Stimulated activated CD8-positive, alpha-beta memory T cell treated with anti-CD3 and anti-CD28 coated beads, Interleukin-7, amount 100 ng/mL, for 4 hours (primary cell): Measurements from ENCODE around the gene TOR4A.

Experiments used
- DNase-seq, 2 donors: peaks; one replicate each; pipeline ENCODE4 v3.0.0-alpha.2; 2020; ENCODE audit warnings: low read depth in 2 of 2

The TOR4A gene

GRCh38 chr9:137271696-137272076 lies 5.8 kb upstream of the TOR4A start:
- DNase-seq = no peak

GRCh38 chr9:137272241-137273094 lies 5.1 kb upstream of the TOR4A start:
- no peak for DNase-seq

DNA sequence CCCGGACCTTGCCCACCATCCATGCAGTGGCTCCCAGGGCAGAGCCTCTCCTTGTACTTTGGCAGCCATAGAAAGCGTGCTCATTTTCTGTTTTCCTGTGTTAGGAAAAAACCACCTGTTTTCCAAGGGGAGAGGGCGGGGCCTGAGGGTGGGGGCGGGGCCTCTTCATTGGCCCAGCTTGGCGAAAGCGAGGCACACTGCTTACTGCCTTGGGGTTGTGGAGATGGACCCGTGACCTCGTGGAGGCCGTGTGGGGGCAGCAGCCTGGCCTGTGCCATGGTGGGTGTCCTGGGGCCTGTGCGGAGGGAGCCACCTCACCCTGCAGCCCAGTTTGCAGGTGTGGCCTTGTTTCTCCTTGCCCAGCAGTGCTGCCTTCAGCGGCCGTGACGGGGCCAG lies 4.4 kb upstream of the TOR4A start:
- DNase-seq = no peak

GRCh38 chr9:137273611-137274320 lies 3.8 kb upstream of the TOR4A start:
- no peak for DNase-seq

GRCh38 chr9:137275203-137275587 lies 2.3 kb upstream of the TOR4A start:
- DNase-seq = no peak

DNA sequence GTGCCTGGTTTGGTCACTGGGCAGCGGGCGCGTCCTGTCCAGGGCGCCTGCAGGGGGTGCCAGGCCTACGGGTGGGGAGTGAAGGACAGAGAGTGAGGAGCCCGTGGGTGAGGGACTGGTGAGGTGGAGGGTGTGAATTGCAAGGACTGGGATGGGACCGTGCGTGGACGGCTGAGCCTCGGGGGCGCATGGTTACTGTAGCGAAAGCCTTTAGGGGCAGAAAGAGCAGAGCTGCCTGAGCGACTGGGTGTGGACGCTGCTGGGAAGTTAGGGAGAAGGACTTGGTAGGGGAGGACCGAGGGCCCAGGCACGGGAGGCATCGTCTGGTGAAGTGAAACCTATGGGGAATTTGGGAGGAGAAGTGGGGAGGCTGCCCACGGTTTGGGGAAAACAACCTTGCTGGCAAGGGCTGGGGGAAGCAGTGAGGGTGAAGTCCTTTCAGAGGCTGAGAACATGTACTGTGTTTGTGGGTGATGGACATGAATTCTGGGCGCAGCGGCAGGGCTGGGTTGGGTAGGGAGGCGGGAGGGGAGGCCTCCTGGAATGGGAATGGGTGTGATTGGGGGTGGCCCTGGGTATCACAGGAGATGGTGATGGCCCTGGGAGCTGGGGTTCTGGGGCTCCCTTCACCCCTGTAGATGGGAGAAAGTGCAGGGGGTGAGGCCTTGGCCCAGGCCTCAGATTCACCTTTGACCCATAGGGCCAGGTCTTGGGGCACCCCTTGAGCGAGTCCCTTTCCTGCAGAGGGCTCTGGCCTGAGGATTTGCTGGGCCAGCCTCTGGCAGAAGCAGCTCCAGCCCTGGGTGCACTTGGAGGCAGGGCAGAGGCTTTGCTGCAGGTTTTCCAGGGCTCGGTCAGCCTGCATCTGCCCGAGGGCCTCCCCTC lies 1.7 kb upstream of the TOR4A start:
- DNase-seq = no peak

GRCh38 chr9:137276473-137277328 lies 825 bp upstream of the TOR4A start:
- DNase-seq = no peak

GRCh38 chr9:137278061-137278701 lies 655 bp downstream of the TOR4A start:
- no peak for DNase-seq

GRCh38 chr9:137278721-137279711 lies 1.5 kb downstream of the TOR4A start:
- DNase-seq = no peak

GRCh38 chr9:137279741-137280473 lies 2.4 kb downstream of the TOR4A start:
- no peak for DNase-seq

DNA sequence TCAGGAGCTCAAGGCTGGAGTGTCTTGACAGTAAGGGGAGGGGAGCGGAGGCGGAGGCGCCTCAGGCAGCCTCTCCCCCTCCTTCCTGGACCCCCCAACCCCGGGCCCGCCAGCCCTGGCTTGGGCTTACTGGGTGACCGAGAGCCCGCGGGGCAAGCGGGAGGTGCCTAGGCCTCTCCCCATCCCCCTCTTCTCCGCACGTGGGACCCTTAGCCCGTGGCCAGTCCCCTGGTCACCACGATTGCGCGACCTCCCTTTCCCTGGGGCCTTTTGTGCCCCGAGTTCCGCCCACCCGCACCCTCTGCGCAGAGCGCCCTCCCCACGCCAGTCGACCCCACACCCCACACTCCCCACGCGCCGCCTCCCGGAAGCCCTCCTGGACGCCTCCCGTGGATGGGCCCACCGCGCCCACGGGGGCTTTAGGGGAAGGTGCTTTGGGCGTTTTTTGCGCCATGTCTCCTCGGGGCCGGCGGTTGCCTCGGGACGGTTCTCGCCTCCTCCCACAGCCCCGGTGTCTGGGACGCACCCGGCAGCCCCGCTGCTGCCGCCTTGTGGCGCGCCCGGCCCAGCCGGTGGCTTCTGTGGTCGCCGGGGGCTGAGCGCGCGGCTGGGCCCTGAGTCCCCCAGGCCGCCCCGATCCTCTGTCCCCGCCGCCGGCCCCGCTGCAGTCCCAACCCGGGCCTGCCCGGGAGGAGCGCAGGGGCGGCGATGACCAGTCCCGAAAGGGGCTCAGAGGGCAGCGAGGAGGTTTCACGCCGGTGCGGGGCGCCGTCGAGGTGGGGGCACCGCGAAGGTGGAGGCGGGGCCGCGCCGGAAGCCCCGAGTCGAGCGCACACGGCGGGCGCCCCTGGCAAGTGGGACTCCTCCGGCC lies 3.2 kb downstream of the TOR4A start:
- DNase-seq = no peak

DNA sequence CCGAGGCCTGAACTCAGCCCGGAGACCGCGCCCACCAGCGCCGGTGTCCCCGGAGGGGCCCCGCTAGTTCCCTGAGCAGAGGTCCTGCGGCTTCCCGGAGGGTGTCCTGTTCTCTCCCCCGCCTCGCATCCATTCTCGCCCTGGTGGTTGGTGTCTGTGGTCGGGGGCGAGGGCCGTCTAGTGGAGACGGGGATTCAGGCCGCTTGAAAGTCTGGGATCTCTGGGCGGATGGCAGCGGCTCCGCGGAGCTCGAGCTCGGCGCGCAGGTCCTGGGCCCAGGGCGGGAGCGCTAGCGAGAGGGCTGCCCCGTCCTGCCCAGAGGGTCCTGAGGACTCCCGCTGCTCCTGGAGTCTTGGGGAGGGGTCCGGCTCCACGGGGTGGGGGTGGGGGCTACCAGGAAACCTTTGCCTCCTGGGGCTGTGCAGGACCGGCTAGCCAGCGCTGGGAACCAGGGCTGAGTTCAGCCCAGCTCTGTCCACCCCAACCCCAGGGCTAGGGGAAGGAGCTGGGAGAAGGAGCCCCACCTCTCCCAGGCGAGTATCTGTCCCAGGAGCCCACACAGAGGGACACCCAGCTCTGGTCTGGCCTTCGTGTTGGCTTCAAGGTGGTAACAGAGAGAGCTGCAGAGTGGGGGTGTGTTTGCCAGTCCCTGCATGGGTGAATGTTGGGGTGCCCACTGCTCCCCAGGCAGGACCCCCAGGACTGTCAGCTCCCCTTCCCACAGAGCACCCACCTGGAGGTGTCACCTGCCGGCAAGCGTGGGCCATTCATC lies 4.0 kb downstream of the TOR4A start:
- DNase-seq = no peak

GRCh38 chr9:137286975-137287383 lies 9.5 kb downstream of the TOR4A start:
- no peak for DNase-seq

DNA sequence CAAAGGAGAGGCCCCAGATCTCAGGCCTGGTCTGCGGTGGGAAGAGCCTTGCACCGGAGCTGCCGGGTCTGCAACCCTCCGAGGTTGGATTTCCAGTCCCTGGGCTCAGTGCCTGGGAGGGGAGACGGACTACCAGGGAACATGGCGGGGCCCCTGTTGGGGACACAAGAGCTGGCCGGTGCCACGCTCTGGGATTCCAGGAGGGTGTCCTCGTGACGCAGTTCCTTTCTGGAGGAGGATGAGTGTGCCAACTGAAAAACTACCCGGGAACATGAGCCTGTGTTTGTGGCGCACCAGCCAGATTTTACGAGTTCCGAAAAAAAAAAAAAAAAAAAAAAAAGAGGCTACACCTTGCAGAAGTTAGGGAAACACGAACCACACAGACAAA lies 15.6 kb downstream of the TOR4A start:
- no peak for DNase-seq

DNA sequence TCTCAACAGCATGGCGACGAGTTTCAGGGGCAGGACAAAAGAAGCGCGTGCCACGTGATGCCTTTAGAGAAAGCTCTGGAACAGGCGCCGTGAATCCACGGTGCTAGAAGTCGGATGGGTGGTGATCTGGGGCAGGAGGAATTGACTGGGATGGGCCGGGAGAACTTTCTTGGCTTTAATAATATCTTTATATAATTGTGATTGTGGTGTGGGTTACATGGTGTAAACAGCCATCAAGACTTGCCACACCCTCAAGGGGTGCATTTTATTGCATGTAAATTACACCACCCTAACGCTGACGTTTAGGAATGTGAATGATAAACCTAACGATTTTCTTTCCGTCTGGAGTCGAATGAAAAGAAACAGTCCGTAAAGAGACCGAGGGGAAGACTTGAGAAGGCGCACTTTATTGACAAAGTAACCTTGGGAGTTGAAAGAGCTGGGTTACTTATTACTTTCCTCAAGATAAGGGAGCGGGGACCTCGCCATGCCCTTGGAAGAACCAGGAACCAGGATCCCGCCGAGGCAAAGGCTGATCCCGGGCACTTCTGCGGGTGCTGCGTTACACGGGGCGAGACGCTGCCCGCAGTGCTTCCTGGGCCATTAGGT lies 16.1 kb downstream of the TOR4A start:
- no peak for DNase-seq

DNA sequence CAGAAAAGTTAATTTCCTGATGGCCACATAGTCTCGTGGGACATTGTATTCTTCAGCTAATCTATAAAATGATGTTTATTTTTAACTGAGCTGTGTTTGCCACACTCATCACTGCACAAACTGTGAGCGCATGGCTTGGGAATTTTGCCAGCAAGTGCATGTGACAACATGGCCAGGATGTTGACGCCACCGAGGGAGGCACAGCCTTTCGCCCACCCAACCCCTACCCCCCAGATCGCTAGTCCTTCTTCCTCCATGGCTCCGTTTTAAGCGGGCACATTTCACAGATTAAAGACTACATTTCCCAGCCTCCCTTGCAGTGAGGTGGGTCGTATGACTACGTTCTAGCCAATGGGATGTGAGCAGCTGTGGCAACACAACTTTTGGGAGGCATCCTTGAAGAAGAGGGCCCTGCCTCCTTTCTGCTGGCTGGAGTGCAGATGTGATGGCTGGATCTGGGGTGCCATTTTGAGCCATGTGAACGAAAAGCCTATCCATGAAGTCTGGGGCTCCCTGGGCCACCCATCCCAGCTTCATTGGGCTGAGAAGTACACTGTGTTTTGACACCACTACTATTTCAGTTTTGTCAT lies 16.7 kb downstream of the TOR4A start:
- DNase-seq = no peak
